B cell (primary cell): ENCODE results near the gene RSU1. TPM values are rescaled to one million over a fixed set of nuclear protein-coding genes. Genes with fewer than 3 reads are reported as not detected.

Experiments used
- ATAC-seq: fragments of 200-7000 bp; cut with Tn5 transposase; one replicate; pipeline ENCODE4 v1.10.0; 2021; ENCODE audit warnings: low read depth, mild to moderate bottlenecking, moderate number of reproducible peaks, moderate library complexity
- CTCF ChIA-PET: fragments of 350-600 bp; sonication (Branson Sonifier 250); formaldehyde crosslinking; loops from one replicate; lab custom pipeline; 2021; ENCODE audit warnings: antibody characterized with exemption, inconsistent platforms; lab: Charles Lee
- POLR2A ChIA-PET: fragments of 350-600 bp; sonication (Branson Sonifier 250); formaldehyde crosslinking; loops from one replicate; lab custom pipeline; 2021; ENCODE audit warnings: antibody characterized with exemption; lab: Charles Lee
- DNase-seq: peaks from one replicate; pipeline ENCODE4 v3.0.0; 2013
- H2AFZ ChIP-seq: 2 replicates; pipeline ENCODE4 v1.6.1; 2012; ENCODE audit warnings: mild to moderate bottlenecking, low read depth, low read length; ENCODE audit not compliant: insufficient read depth, poor library complexity, severe bottlenecking
- H3K27ac ChIP-seq, 2 donors: 1 replicate in 1 of 2; 2 replicates in 1 of 2; pipeline ENCODE4 v1.5.1; 2012 to 2013; ENCODE audit warnings: low read length in 2 of 2, mild to moderate bottlenecking in 2 of 2, moderate library complexity in 1 of 2
- H3K27me3 ChIP-seq, 4 experiments: fragments of 200-600 bp in 1 of 4; sonication (generic) in 1 of 4; replicated peaks in 1 of 4; 1 replicate in 2 of 4; 2 replicates in 2 of 4; pipeline versions ENCODE4 v1.6.1 to v1.7.0; 2013 to 2016; ENCODE audit warnings: low read length in 3 of 4, mild to moderate bottlenecking in 2 of 4, mixed read lengths in 1 of 4, moderate library complexity in 1 of 4; ENCODE audit not compliant: insufficient read depth in 4 of 4, control insufficient read depth in 3 of 4; ENCODE audit errors: control extremely low read depth in 1 of 4
- H3K36me3 ChIP-seq, 2 experiments: replicated peaks in 1 of 2; 1 replicate in 1 of 2; 2 replicates in 1 of 2; pipeline versions ENCODE4 v1.6.1 to v1.7.1; 2013; ENCODE audit warnings: low read length in 1 of 2; ENCODE audit not compliant: insufficient read depth in 2 of 2, control insufficient read depth in 1 of 2; ENCODE audit errors: control extremely low read depth in 1 of 2, extremely low read depth in 1 of 2
- H3K4me1 ChIP-seq, 2 donors: fragments of 200-600 bp in 1 of 2; sonication (generic) in 1 of 2; 1 replicate in 1 of 2; 2 replicates in 1 of 2; pipeline versions ENCODE4 v1.5.1 to v1.6.1; 2013 to 2017; ENCODE audit warnings: low read length in 2 of 2; ENCODE audit not compliant: control insufficient read depth in 2 of 2, insufficient read depth in 2 of 2
- H3K4me2 ChIP-seq: replicated peaks from 2 replicates; pipeline ENCODE3; 2012; ENCODE audit warnings: mild to moderate bottlenecking, low read depth, low read length; ENCODE audit not compliant: poor library complexity, severe bottlenecking
- H3K4me3 ChIP-seq, 5 experiments: fragments of 200-600 bp in 1 of 5; sonication (generic) in 1 of 5; 1 replicate in 3 of 5; 2 replicates in 2 of 5; pipeline versions ENCODE4 v1.5.1 to v1.7.0; 2011 to 2016; ENCODE audit warnings: low read length in 4 of 5, mild to moderate bottlenecking in 4 of 5, low read depth in 2 of 5, control low read depth in 1 of 5, moderate library complexity in 1 of 5; ENCODE audit not compliant: insufficient read depth in 1 of 5; ENCODE audit errors: control extremely low read depth in 1 of 5, extremely low read depth in 1 of 5
- H3K79me2 ChIP-seq: fragments of 200-600 bp; sonication (generic); one replicate; pipeline ENCODE4 v1.6.0; 2016; ENCODE audit warnings: low read length; ENCODE audit not compliant: control insufficient read depth, insufficient read depth
- H3K9ac ChIP-seq: fragments of 200-600 bp; sonication (generic); 2 replicates; pipeline ENCODE4 v1.6.1; 2017; ENCODE audit warnings: mild to moderate bottlenecking, low read length, moderate library complexity
- H3K9me3 ChIP-seq, 3 donors: one replicate each; pipeline versions ENCODE4 v1.6.1 to v1.7.1; 2013; ENCODE audit warnings: low read length in 2 of 3; ENCODE audit not compliant: control insufficient read depth in 2 of 3, insufficient read depth in 1 of 3; ENCODE audit errors: control extremely low read depth in 1 of 3
- H4K20me1 ChIP-seq: 2 replicates; pipeline ENCODE4 v1.6.0; 2012; ENCODE audit warnings: mild to moderate bottlenecking, low read length; ENCODE audit not compliant: insufficient read depth, control insufficient read depth, poor library complexity, severe bottlenecking
- H3K27ac Mint-ChIP-seq: one replicate; pipeline ENCODE4 v1.8.0; 2021; ENCODE audit warnings: mixed read lengths
- H3K27me3 Mint-ChIP-seq: one replicate; pipeline ENCODE4 v1.8.0; 2021; ENCODE audit warnings: mixed read lengths
- H3K4me1 Mint-ChIP-seq: one replicate; pipeline ENCODE4 v1.8.0; 2021; ENCODE audit warnings: mixed read lengths
- H3K4me3 Mint-ChIP-seq: one replicate; pipeline ENCODE4 v1.8.0; 2021; ENCODE audit warnings: mixed read lengths
- H3K9me3 Mint-ChIP-seq: one replicate; pipeline ENCODE4 v1.8.0; 2022; ENCODE audit warnings: mixed read lengths; ENCODE audit not compliant: insufficient read depth
- CTCF ChIP-seq: fragments of 200-600 bp; IDR thresholded peaks from one replicate; pipeline ENCODE4 v1.8.0; 2022; ENCODE audit warnings: antibody characterized with exemption, mild to moderate bottlenecking
- EZH2 ChIP-seq: IDR thresholded peaks from 2 replicates; pipeline ENCODE4 v1.6.1; 2012; ENCODE audit warnings: borderline replicate concordance, low read depth, mild to moderate bottlenecking, moderate library complexity, low read length; ENCODE audit not compliant: insufficient read depth, poor library complexity, severe bottlenecking
- WGBS: methylation state at CpG from one replicate; pipeline ENCODE4 v1.1.5; 2013; ENCODE audit warnings: missing lambda C conversion rate; ENCODE audit not compliant: insufficient coverage; 5-methylcytosine and 5-hydroxymethylcytosine counted together
- intact Hi-C: fragments of 100-400 bp; cut with micrococcal nuclease; formaldehyde crosslinking; loops from one replicate; pipeline ENCODE4 v1.10.0; 2022
- polyA plus RNA-seq: library from polyadenylated mRNA; depleted of rRNA; stranded (reverse); fragments of >200 nt; gene quantifications from 2 replicates; pipeline ENCODE4 v1.2.3, GENCODE V29; 2012
- total RNA-seq, 2 donors: library from RNA; stranded (reverse); fragments of 120-200 nt in 1 of 2; gene quantifications; 1 replicate in 1 of 2; 2 replicates in 1 of 2; pipeline versions ENCODE4 v1.2.3 to v1.2.4, GENCODE V29; 2013 to 2022

The RSU1 gene
- total and polyA plus RNA-seq, 2 donors (not counting 1 experiment from before 2014, with no cell fraction given), result 33.4 to 41.1 TPM

GRCh38 chr10:16656895-16657294 is 160.3 kb downstream of the RSU1 start:
- TF ChIP-seq CTCF (no peak), EZH2 (no peak)
- ChIA-PET CTCF (no interaction called here), POLR2A (no interaction called here)
- no peaks in the 10 kb centered on the region for H3K4me1 ChIP-seq
- H3K4me3 ChIP-seq, result no peak overlapping the region
- H3K27ac ChIP-seq, result no peak overlapping the region
- no peaks in the 10 kb centered on the region for H3K9me3 Mint-ChIP-seq
- H3K27me3 Mint-ChIP-seq, result no peaks in the 10 kb centered on the region
- no peak overlapping the region for H3K4me2 ChIP-seq
- no peaks in the 10 kb centered on the region for H3K9me3 ChIP-seq
- no peaks in the 10 kb centered on the region for H3K79me2 ChIP-seq
- H2AFZ ChIP-seq, result no peak overlapping the region
- H3K9ac ChIP-seq, result no peak overlapping the region
- H4K20me1 ChIP-seq, result no peaks in the 10 kb centered on the region
- no peak overlapping the region for H3K27ac Mint-ChIP-seq
- H3K4me1 Mint-ChIP-seq, result no peaks in the 10 kb centered on the region
- intact Hi-C loops, result no loop called here
- DNase-seq (no peak), ATAC-seq (no peak)
- H3K27me3 ChIP-seq, result no peaks in the 10 kb centered on the region
- H3K36me3 ChIP-seq, result no peaks in the 10 kb centered on the region
- no peak overlapping the region for H3K4me3 Mint-ChIP-seq
- no CpG with 5 or more reads among the region's 3 CpGs for WGBS

GRCh38 chr10:16653224-16653623 is 164.0 kb downstream of the RSU1 start:
- no CpG with 5 or more reads among the region's 4 CpGs for WGBS

More at GRCh38 chr10:16653224-16653623, 164.0 kb downstream of the RSU1 start:
- Mint-ChIP-seq H3K27ac (no peak overlapping the region), H3K9me3 (no peaks in the 10 kb centered on the region), H3K27me3 (no peaks in the 10 kb centered on the region), H3K4me1 (no peaks in the 10 kb centered on the region), H3K4me3 (no peak overlapping the region)
- ChIA-PET CTCF (no interaction called here), POLR2A (no interaction called here)
- Histone ChIP-seq H4K20me1 (no peaks in the 10 kb centered on the region), H3K9me3 (no peaks in the 10 kb centered on the region), H3K79me2 (no peaks in the 10 kb centered on the region), H3K36me3 (no peaks in the 10 kb centered on the region), H3K4me3 (no peak overlapping the region), H3K27ac (no peak overlapping the region), H3K4me1 (no peaks in the 10 kb centered on the region), H3K9ac (no peak overlapping the region), H3K4me2 (no peak overlapping the region), H2AFZ (no peak overlapping the region), H3K27me3 (no peaks in the 10 kb centered on the region)
- DNase-seq (no peak), ATAC-seq (no peak)
- TF ChIP-seq EZH2 (no peak), CTCF (no peak)
- intact Hi-C loops, result no loop called here
